ENCODE measurements around the gene PDE4C.

PDE4C gene

GRCh38 chr19:18225702-18226468, at the start of gene PDE4C:
TSS of gene PDE4C (minus strand) at chr19:18226438. CDS start at chr19:18226415, 23 bp downstream.
- DNase-seq (ENCODE audit: low read depth in 3 of 3): no peak

GRCh38 chr19:18274781-18275356, 48.6 kb upstream of the PDE4C start:
- DNase-seq (ENCODE audit: low read depth in 3 of 3): no peak

GRCh38 chr19:18274219-18274780, 48.1 kb upstream of the PDE4C start, which contains the start of gene IQCN:
TSS of gene IQCN (minus strand) at chr19:18274452. CDS start at chr19:18269478, 4,974 bp downstream.
- no peak for DNase-seq (ENCODE audit: low read depth in 3 of 3)

GRCh38 chr19:18273561-18274218, 47.5 kb upstream of the PDE4C start:
- no peak for DNase-seq (ENCODE audit: low read depth in 3 of 3)

- DNase-seq (ENCODE audit: low read depth in 3 of 3): no peak
These were observed 45.2 kb upstream of the PDE4C start for GRCh38 chr19:18271433-18271841.

GRCh38 chr19:18270326-18270725, 44.1 kb upstream of the PDE4C start:
- DNase-seq (ENCODE audit: low read depth in 3 of 3): no peak

- DNase-seq (ENCODE audit: low read depth in 3 of 3): no peak
These were observed 43.0 kb upstream of the PDE4C start for GRCh38 chr19:18269070-18269723.

GRCh38 chr19:18266771-18267686, 40.8 kb upstream of the PDE4C start:
- no peak for DNase-seq (ENCODE audit: low read depth in 3 of 3)

- no peak for DNase-seq (ENCODE audit: low read depth in 3 of 3)
These were observed 39.3 kb upstream of the PDE4C start for GRCh38 chr19:18265582-18265981.

- no peak for DNase-seq (ENCODE audit: low read depth in 3 of 3)
These were observed 38.8 kb upstream of the PDE4C start for GRCh38 chr19:18264971-18265540.

- no peak for DNase-seq (ENCODE audit: low read depth in 3 of 3)
These were observed 38.1 kb upstream of the PDE4C start for GRCh38 chr19:18264137-18264854.

- no peak for DNase-seq (ENCODE audit: low read depth in 3 of 3)
These were observed 37.3 kb upstream of the PDE4C start for GRCh38 chr19:18263324-18264136.

GRCh38 chr19:18262917-18263316, 36.7 kb upstream of the PDE4C start:
- no peak for DNase-seq (ENCODE audit: low read depth in 3 of 3)

GRCh38 chr19:18262144-18262543, 35.9 kb upstream of the PDE4C start:
- no peak for DNase-seq (ENCODE audit: low read depth in 3 of 3)

GRCh38 chr19:18261474-18261873, 35.2 kb upstream of the PDE4C start:
- DNase-seq (ENCODE audit: low read depth in 3 of 3): no peak

GRCh38 chr19:18259893-18260292, 33.7 kb upstream of the PDE4C start:
- DNase-seq (ENCODE audit: low read depth in 3 of 3): no peak

GRCh38 chr19:18257503-18258470, 31.5 kb upstream of the PDE4C start:
- DNase-seq (ENCODE audit: low read depth in 3 of 3): no peak

All from stimulated activated CD4-positive, alpha-beta T cell treated with anti-CD3 and anti-CD28 coated beads, TNF-alpha, amount 100 ng/mL, for 48 hours (primary cell).